NCI-H460 (cell line): ENCODE data around the gene NOP58. TPM values are rescaled to one million over a fixed set of nuclear protein-coding genes. Genes with fewer than 3 reads are reported as not detected.
A peak's percentile ranks its signal among the peaks of the same experiment; 100 is the strongest.
"Not testable (repeated sequence)": the region's sequence is repeated elsewhere in the genome, so short reads cannot be mapped to it uniquely, and the experiment has no call there.

Source experiments
- DNase-seq: peaks from one replicate; pipeline ENCODE4 v3.0.0-alpha.2; 2016; ENCODE audit warnings: low read depth; ENCODE audit errors: extremely low read depth
- polyA plus RNA-seq: library from polyadenylated mRNA; depleted of rRNA; stranded (reverse); fragments of >200 nt; gene quantifications from 2 replicates; pipeline ENCODE4 v1.2.3, GENCODE V29; 2014; cell fraction: nucleus; rRNA removed
- total RNA-seq: library from RNA; depleted of rRNA; stranded (reverse); fragments of >200 nt; shearing (Covaris generic); gene quantifications from 2 replicates; pipeline ENCODE4 v1.2.3, GENCODE V29; 2014; rRNA removed

NOP58 gene
- 145 and 161 TPM in 2 replicates for total RNA-seq
- 325 and 535 TPM in 2 replicates for polyA plus RNA-seq

DNA sequence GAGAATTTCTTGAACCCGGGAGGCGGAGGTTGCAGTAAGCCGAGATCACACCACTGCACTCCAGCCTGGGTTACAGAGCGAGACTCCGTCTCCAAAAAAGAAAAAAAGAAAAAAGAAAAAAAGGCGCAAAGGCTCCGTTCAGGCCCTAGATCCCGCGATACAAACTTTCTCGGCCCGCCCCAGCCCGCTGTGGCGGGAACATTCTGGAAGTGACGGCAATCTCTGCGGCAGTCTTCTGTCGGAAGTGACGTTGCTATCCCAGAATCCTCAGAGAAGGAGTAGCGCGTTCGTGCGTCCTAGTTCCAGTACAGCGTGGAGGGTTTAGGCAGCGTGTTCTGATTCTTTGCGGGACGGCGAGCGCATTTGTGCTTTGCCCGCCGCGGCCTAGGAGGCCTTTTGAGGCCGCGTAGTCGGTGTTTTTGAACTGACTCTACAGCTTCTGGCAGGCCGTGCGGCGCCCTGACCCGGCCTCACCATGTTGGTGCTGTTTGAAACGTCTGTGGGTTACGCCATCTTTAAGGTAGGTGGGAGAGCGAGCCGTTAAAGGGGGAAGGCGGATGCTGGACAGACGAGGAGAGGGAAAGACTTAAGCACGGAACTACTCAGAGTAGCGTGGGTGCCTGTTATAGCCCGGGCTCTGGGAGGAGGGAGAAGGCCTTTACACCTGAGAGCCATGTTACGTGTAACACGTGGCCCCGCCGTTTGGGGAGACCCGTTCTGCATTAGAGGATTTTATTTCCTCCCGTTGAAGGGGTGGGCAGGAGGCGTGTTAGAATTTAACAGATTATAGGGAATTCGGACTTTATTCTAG lies at the start of gene NOP58:
Gene NOP58 (plus strand): TSS at position 297 of the 811 bp plus-strand sequence. CDS start 179 bp downstream, at position 476.
- DNase-seq, result peak; percentile 94

DNA sequence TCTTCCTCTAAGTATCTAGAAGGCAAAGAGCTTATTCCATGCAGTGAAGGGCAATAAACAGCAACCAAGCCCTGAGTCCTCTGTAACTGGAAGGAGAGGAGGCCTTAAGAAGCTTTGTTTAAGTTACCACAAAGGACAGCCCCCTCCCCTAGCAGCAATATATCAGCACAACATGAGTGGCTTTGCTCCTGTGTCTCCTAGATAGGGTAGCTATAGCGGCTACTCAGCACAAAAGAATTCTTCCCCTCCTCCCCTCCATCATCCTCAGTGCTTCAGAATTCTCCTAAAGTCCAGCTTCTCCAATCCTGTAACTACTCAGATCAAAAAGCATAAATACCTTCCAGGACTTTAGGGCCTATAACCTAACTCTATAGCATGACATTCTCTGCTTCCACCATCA lies 43.7 kb upstream of the NOP58 start:
- no peak for DNase-seq

DNA sequence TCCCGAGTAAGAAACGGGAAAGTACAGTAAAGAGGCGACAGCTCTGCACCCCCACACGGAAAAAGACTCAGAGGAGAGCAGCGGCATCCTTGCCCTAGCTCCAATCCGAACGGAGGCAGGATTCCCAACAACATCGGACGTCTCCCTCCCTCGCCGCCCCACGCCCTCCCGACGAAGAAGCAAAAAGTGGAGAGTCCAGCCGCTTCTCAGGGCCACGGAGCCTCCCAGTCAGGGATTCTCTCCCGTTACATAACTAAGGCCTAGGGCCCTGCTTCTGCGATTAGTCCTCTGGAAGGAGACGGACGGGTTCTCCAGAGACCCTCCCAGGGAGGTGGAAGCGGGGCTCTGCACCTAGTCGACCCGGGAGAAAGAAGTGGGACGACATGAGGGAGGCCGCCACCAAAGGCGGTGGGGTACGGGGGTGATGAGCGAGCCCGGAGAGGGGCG lies 27.8 kb upstream of the NOP58 start:
- DNase-seq, result no peak

DNA sequence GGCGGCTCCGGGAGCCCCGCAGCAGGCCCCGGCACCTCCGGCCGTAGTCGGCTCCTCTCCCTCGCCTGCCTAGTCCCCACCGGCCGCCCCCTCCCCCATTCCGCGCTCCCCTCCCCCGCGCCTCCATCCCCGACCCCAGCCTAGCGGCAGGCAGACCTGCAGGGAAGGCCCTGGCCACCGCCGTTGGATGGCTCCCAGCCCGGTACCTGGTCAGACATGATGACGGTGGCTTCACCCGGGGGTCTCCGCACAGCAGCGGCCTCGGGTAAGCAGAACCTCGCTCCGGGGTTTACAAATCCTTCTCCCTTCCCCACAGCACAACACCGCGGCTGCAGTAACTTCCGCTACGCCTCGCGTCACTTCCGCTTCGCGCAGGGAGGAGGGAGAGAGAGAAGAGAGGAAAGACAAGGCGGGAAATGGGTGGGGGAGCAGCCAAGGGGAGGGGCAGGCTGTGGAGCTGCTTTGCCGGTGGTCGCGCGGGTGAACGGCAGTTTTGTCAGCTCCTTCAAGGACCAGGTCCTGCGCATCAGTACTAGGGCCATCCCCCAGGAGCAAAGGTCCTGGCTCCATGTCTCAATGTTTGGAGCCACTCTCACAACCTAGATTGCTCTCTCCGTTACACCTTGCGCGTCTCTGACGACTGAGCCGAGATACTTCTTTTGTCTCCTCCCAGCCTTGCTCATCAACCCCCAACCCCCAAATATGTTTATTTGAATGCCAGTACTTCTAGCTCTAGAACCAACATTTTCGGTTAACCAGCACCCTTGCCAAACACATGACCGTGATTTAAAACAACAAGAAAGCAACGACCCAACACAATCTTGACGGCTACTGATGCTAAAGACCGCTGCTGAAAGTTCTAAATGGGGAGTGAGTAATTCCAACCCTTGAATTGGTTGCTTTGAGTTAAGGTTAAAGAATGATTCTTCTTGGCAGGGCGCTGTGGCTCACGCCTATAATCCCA lies 27.0 kb upstream of the NOP58 start, which contains the start of gene SUMO1:
Gene SUMO1 (minus strand): TSS at position 364 of the 964 bp plus-strand sequence. CDS start 146 bp downstream, at position 218.
- DNase-seq, result peak; percentile 84

GRCh38 chr2:202247710-202248109 lies 17.9 kb upstream of the NOP58 start:
- not testable (repeated sequence) for DNase-seq

- no peak for DNase-seq
These were observed 15.9 kb upstream of the NOP58 start for GRCh38 chr2:202249521-202250253.

DNA sequence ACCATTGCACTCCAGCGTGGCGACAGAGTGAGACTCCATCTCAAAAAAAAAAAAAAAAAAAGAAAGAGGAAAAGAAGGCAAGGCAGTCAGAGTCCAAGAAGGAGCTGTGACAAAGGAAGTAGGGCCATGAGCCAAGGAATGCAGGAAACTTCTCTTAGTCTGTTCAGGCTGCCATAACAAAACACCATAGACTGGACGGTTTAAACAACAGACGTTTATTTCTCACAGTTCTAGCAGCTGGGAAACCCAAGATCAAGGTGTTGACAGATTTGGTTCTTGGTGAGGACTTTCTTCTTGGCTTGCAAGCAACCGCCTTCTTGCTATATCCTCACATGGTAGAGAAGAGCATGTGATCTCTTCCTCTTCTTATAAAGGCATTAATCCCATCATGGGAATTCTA lies 14.1 kb upstream of the NOP58 start:
- DNase-seq, result no peak

- no peak for DNase-seq
These were observed 4.0 kb upstream of the NOP58 start for GRCh38 chr2:202261531-202261930.

GRCh38 chr2:202267495-202267894 lies 1.9 kb downstream of the NOP58 start:
- DNase-seq, result no peak

DNA sequence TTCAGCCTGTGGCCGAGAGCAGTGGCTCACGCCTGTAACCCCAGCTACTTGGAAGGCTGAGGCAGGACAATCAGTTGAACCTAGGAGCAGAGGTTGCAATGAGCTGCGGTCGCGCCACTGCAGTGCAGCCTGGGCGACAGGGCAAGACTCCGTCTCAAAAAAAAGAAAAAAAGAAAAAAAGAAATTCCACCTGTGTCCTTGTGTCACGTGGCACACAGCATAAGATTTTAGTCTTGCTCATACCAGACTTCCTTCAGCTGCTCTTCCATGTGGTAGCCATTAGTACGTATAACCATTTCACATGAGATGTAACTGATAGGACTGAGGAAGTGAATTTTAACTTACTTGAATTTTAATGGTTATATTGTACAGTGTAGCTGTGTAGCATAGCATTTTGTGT lies 4.0 kb downstream of the NOP58 start:
- no peak for DNase-seq

- DNase-seq, result no peak
These were observed 4.9 kb downstream of the NOP58 start for GRCh38 chr2:202270487-202270886.

DNA sequence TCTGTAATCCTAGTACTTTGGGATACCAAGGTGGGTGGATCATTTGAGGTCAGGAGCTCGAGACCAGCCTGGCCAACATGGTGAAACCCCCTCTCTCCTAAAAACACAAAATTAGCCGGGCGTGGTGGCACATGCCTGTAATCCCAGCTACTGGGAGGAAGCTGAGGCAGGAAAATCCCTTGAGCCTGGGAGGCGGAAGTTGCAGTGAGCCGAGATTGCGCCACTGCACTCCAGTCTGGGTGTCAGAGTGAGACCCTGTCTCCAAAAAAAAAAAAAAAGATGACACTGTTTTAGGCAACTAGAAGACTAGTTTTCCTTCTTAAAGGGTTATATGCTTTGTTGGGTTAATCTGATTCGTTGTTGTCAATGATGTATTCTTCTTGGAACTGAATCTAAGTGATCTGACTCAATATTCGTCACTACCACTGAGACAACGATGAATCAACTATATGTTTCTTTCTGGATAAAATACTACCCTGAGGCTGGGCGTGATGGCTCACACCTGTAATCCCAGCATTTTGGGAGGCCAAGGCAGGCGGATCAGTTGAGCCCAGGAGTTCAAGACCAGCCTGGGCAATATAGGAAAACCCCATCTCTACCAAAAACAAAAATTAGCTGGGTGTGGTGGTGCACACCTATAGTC lies 10.6 kb downstream of the NOP58 start:
- DNase-seq, result not testable (repeated sequence)

- peak; percentile 33 for DNase-seq
These were observed 12.6 kb downstream of the NOP58 start for GRCh38 chr2:202278036-202278760.

GRCh38 chr2:202278944-202279343 lies 13.4 kb downstream of the NOP58 start:
- DNase-seq, result peak; percentile 47

- DNase-seq, result no peak
These were observed 21.0 kb downstream of the NOP58 start for GRCh38 chr2:202286595-202286994.

DNA sequence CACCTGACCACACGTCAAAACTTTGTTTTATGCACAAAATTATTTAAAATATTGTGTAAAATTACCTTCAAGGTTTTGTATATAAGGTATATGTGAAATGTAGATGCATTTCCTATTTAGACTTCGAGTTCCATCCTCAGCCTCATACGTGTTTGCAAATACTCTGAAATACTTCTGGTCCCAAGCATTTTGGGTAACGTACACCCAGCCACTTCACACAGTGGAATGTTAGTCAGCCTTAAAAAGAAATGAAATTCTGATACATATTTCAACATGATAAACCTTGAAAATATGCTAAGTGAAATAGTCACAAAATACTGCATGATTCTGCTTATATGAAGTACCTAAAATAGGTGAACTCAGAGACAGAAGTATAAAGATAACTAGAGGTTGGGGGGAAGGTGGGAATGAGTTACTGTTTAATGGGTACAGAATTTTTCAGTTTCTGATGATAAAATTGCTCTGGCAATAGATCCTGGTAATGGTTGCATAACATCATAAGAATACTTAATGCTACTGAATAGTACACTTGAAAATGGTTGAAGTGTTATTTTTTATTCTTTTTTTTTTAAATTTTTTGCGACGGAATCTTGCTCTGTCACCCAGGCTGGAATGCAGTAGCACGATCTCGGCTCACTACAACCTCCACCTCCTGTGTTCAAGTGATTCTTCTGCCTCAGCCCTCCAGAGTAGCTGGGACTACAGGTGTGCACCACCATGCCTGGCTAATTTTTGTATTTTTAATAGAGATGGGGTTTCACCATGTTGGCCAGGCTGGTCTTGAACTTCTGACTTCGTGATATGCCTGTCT lies 24.0 kb downstream of the NOP58 start:
- no peak for DNase-seq

- no peak for DNase-seq
These were observed 24.8 kb downstream of the NOP58 start for GRCh38 chr2:202290316-202290715.

DNA sequence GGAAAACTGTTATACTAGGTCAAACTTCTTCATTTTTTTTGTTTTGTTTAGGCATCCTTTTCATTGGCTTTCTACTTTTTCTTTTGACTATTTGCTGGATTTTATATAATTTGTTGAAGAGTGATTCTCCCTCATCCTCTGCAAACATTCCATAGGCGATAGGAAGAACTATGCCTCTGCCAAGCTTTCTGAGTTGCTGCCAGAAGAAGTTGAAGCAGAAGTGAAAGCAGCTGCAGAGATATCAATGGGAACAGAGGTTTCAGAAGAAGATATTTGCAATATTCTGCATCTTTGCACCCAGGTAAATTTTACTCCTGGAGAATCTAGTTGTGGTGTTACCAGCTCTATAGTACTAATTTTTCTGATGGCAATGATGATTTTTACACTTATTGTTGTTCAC lies 25.4 kb downstream of the NOP58 start:
- DNase-seq, result no peak
